Measurements from ENCODE around the gene CHRNA5. TPM values are rescaled to one million over a fixed set of nuclear protein-coding genes. Genes with fewer than 3 reads are reported as not detected.
A peak's percentile ranks its signal among the peaks of the same experiment; 100 is the strongest.

The CHRNA5 gene
- total and polyA plus RNA-seq, 7 experiments from 2014 or later, result 0.10 to 3.4 (median 0.62) TPM; not detected in 2

DNA sequence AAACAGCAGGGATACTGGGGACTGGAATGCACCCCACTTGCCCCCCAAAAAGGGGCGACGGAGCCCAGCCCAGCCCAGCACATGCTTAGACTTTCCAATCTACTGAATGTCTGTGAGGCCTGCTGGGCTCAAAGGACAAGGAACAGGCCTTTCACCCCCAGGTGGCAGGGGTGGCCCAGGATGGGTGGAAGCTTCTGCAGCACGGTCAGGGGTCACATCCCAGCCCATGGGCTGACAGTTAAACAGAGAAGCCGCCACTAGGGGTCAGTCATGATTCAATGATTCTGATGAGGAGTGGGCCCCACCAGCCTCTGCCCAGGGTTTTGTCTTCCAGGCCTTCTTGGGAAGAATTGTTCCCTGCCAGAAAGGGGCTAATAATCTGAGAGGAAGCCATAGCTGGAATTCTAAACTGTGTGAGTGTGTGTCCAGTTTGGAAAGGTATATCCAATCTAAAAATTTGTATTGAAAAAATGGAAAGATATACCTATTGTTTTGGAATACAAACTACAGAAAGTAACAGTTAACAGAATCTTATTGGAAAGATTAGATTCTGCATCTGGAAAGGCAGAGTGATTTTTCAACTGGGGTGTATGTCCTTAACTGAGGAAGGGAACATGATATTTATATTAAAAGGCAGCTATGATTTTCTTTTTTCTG is 73.5 kb downstream of the CHRNA5 start:
- Mint-ChIP-seq H3K4me1 (peaks cover 0 to 14% (median 9%) of the 10 kb centered on the region in 7 donors), H3K27ac (no peak overlapping the region), H3K9me3 (peaks cover 0 to 3% (median 0%) of the 10 kb centered on the region in 11 donors), H3K27me3 (peaks cover 15 to 31% (median 18%) of the 10 kb centered on the region in 5 donors), H3K4me3 (no peak overlapping the region), H3K36me3 (no peaks in the 10 kb centered on the region)
- Histone ChIP-seq H3K4me3 (ENCODE audit: low read length) (no peak overlapping the region), H3K27me3 (ENCODE audit: control insufficient read depth in 2 of 2, insufficient read depth in 2 of 2, low read length in 2 of 2) (peaks cover 0 to 3% of the 10 kb centered on the region in 2 donors), H3K36me3 (ENCODE audit: control insufficient read depth in 2 of 3, insufficient read depth in 3 of 3, low read length in 3 of 3) (no peaks in the 10 kb centered on the region), H3K27ac (ENCODE audit: low read depth, low read length) (no peak overlapping the region), H3K9me3 (ENCODE audit: control insufficient read depth in 2 of 3, low read length in 3 of 3) (no peaks in the 10 kb centered on the region), H3K4me1 (ENCODE audit: control insufficient read depth in 2 of 2, insufficient read depth in 2 of 2, low read length in 2 of 2) (no peaks in the 10 kb centered on the region)
- intact Hi-C loops (cut with micrococcal nuclease), result loop anchor here in 1 of 2 donors (1.0 kb wide), 1 partner anchor 71 kb away; no protein-coding TSS in a partner anchor
- ChIA-PET POLR2A (no interaction called here), CTCF (interaction anchor here (0.7 to 1.6 kb wide), 4 partner anchors 68 to 539 kb away, joined by 3 to 7 read pairs (median 4); no protein-coding TSS in a partner anchor)
- DNase-seq, result peak in 5 of 9 donors; percentile 22 to 45 (median 35)
- peak; percentile 45 for ATAC-seq

DNA sequence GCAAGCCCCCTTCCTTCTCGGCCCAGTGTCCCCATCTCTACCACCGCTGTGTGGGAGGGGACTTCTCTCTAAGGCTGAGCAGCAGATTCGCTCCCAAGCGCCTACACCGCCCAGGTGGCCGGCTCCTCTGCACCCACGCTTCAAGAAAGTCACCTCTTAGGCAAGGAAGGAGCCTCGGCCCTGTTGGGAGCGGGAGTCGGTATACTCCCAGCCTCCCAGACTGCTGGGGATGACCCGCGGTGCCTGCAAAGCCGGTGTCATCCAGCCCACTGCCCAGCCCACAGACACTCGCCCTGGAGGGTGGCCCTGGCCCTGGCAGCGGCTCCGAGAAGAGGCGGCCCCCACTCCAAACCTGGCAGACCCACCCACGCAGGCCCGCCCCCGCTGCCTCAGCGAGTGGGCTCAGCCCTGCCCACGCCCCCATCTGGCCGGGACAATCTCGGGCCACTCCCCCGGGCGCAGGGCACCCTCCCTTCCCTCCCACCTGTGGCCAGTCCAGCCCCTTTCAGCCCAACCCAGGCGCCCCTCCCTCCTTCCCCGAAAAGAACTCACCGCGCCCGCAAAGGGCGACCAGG is 75.3 kb downstream of the CHRNA5 start:
- ATAC-seq (peak; percentile 10), DNase-seq (no peak)
- Histone ChIP-seq H3K9me3 (ENCODE audit: control insufficient read depth in 2 of 3, low read length in 3 of 3) (no peaks in the 10 kb centered on the region), H3K36me3 (ENCODE audit: control insufficient read depth in 2 of 3, insufficient read depth in 3 of 3, low read length in 3 of 3) (no peaks in the 10 kb centered on the region), H3K4me1 (ENCODE audit: control insufficient read depth in 2 of 2, insufficient read depth in 2 of 2, low read length in 2 of 2) (no peaks in the 10 kb centered on the region), H3K4me3 (ENCODE audit: low read length) (peak overlapping the region; percentile 9), H3K27ac (ENCODE audit: low read depth, low read length) (no peak overlapping the region), H3K27me3 (ENCODE audit: control insufficient read depth in 2 of 2, insufficient read depth in 2 of 2, low read length in 2 of 2) (peaks cover 0 to 3% of the 10 kb centered on the region in 2 donors)
- POLR2A ChIA-PET, result no interaction called here
- H3K27me3 Mint-ChIP-seq, result peaks cover 15 to 29% (median 21%) of the 10 kb centered on the region in 5 donors
- H3K27ac Mint-ChIP-seq, result no peak overlapping the region
- CTCF ChIA-PET, result interaction anchor here (1.6 kb wide), 1 partner anchor 66 kb away, joined by 7 read pairs; no protein-coding TSS in a partner anchor
- peak overlapping the region in 9 of 10 donors; percentile 50 to 79 (median 57) for H3K4me3 Mint-ChIP-seq
- H3K36me3 Mint-ChIP-seq, result no peaks in the 10 kb centered on the region
- H3K4me1 Mint-ChIP-seq, result peaks cover 0 to 14% (median 9%) of the 10 kb centered on the region in 7 donors
- intact Hi-C loops (cut with micrococcal nuclease), result loop anchor here in 1 of 2 donors (1.0 kb wide), 1 partner anchor 69 kb away; no protein-coding TSS in a partner anchor
- H3K9me3 Mint-ChIP-seq, result no peaks in the 10 kb centered on the region

DNA sequence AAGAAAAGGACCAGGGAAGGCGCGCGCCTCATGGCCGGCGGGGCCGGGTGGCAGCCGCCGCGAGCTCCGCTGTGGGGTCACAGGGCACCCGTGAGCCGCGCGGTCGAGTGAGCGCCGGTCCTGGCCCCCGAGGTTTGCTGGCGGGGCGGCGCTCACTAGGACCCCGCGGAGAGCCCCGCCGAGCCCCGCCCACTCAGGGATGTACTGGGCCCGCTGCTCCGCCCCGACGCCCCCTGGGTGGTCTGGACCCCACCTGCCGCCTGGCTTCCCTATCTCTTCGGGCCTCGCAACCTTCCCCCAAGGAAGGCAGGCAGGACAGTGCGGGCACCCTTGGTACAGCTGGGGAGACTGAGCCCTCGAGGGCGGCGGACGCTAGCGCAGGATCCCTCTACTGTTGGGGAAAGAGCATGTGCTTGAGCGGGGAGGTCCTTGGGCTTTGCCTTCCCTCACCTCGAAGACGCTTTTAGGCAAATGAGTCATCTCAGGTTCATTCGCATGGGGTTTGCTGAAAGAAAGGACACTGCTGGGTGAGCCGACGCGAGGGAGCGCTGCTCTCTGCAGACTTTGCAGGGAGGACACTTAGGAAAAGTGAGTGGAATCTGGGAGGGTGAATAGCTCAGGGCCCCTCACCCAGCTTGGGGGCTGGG is 75.9 kb downstream of the CHRNA5 start, which contains the start of gene CHRNB4:
TSS of gene CHRNB4 (minus strand) at position 109 of the 647 bp plus-strand sequence. CDS start at position 32, 77 bp downstream.
- Mint-ChIP-seq H3K4me1 (peaks cover 0 to 14% (median 9%) of the 10 kb centered on the region in 7 donors), H3K27ac (peak within 1 kb of the TSS in 1 of 9 donors; percentile 31), H3K9me3 (no peaks in the 10 kb centered on the region), H3K4me3 (peak within 1 kb of the TSS; percentile 54 to 83 (median 72)), H3K27me3 (peaks cover 15 to 29% (median 25%) of the 10 kb centered on the region in 5 donors), H3K36me3 (no peaks in the 10 kb centered on the region)
- no peaks in the 10 kb centered on the region for H3K4me1 ChIP-seq (ENCODE audit: control insufficient read depth in 2 of 2, insufficient read depth in 2 of 2, low read length in 2 of 2)
- DNase-seq (peak in 1 of 9 donors; percentile 24), ATAC-seq (peak; percentile 48)
- intact Hi-C loops (cut with micrococcal nuclease), result no loop called here
- no peaks in the 10 kb centered on the region for H3K36me3 ChIP-seq (ENCODE audit: control insufficient read depth in 2 of 3, insufficient read depth in 3 of 3, low read length in 3 of 3)
- H3K9me3 ChIP-seq (ENCODE audit: control insufficient read depth in 2 of 3, low read length in 3 of 3), result no peaks in the 10 kb centered on the region
- ChIA-PET CTCF (no interaction called here), POLR2A (no interaction called here)
- H3K4me3 ChIP-seq (ENCODE audit: low read length), result peak within 1 kb of the TSS; percentile 9
- no peak within 1 kb of the TSS for H3K27ac ChIP-seq (ENCODE audit: low read depth, low read length)
- H3K27me3 ChIP-seq (ENCODE audit: control insufficient read depth in 2 of 2, insufficient read depth in 2 of 2, low read length in 2 of 2), result peaks cover 0 to 3% of the 10 kb centered on the region in 2 donors

GRCh38 chr15:78641749-78642275 is 76.5 kb downstream of the CHRNA5 start:
- no peak overlapping the region for H3K27ac ChIP-seq (ENCODE audit: low read depth, low read length)
- peaks cover 15 to 29% (median 23%) of the 10 kb centered on the region in 5 donors for H3K27me3 Mint-ChIP-seq
- ChIA-PET POLR2A (no interaction called here), CTCF (no interaction called here)
- ATAC-seq (no peak), DNase-seq (no peak)
- H3K27ac Mint-ChIP-seq, result peak overlapping the region in 1 of 9 donors; percentile 31
- H3K4me1 Mint-ChIP-seq, result peaks cover 0 to 14% (median 9%) of the 10 kb centered on the region in 7 donors
- no peaks in the 10 kb centered on the region for H3K36me3 Mint-ChIP-seq
- intact Hi-C loops (cut with micrococcal nuclease), result no loop called here
- no peaks in the 10 kb centered on the region for H3K9me3 Mint-ChIP-seq
- peaks cover 0 to 3% of the 10 kb centered on the region in 2 donors for H3K27me3 ChIP-seq (ENCODE audit: control insufficient read depth in 2 of 2, insufficient read depth in 2 of 2, low read length in 2 of 2)
- H3K4me3 ChIP-seq (ENCODE audit: low read length), result no peak overlapping the region
- no peaks in the 10 kb centered on the region for H3K36me3 ChIP-seq (ENCODE audit: control insufficient read depth in 2 of 3, insufficient read depth in 3 of 3, low read length in 3 of 3)
- H3K4me3 Mint-ChIP-seq, result peak overlapping the region; percentile 29 to 83 (median 72)
- no peaks in the 10 kb centered on the region for H3K4me1 ChIP-seq (ENCODE audit: control insufficient read depth in 2 of 2, insufficient read depth in 2 of 2, low read length in 2 of 2)
- no peaks in the 10 kb centered on the region for H3K9me3 ChIP-seq (ENCODE audit: control insufficient read depth in 2 of 3, low read length in 3 of 3)

DNA sequence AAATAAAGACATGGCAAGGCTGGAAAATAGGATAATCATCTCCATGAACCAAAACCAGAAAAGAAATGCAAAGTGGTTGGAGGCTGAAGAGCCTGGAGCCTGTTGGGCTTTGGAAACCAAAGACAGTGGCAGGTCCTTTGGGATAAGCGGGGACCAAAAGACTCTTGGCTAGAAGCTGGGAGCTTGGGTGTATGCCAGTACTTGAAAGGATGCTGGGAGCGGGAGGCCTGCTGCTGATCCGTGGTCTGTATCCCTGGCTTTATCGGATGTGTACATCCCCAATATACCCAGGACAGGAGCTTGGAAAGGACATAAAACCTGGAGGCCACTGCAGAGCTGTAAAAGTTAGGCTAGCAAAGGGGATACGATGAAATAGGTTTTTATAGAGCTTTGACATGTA is 77.0 kb downstream of the CHRNA5 start:
- Mint-ChIP-seq H3K36me3 (no peaks in the 10 kb centered on the region), H3K27me3 (peaks cover 15 to 28% (median 21%) of the 10 kb centered on the region in 5 donors), H3K9me3 (no peaks in the 10 kb centered on the region), H3K27ac (peak overlapping the region in 1 of 9 donors; percentile 31), H3K4me1 (peaks cover 0 to 14% (median 9%) of the 10 kb centered on the region in 7 donors), H3K4me3 (peak overlapping the region in 3 of 10 donors; percentile 57 to 73 (median 71))
- Histone ChIP-seq H3K4me3 (ENCODE audit: low read length) (no peak overlapping the region), H3K4me1 (ENCODE audit: control insufficient read depth in 2 of 2, insufficient read depth in 2 of 2, low read length in 2 of 2) (no peaks in the 10 kb centered on the region), H3K9me3 (ENCODE audit: control insufficient read depth in 2 of 3, low read length in 3 of 3) (no peaks in the 10 kb centered on the region), H3K36me3 (ENCODE audit: control insufficient read depth in 2 of 3, insufficient read depth in 3 of 3, low read length in 3 of 3) (no peaks in the 10 kb centered on the region), H3K27ac (ENCODE audit: low read depth, low read length) (no peak overlapping the region), H3K27me3 (ENCODE audit: control insufficient read depth in 2 of 2, insufficient read depth in 2 of 2, low read length in 2 of 2) (peaks cover 0 to 3% of the 10 kb centered on the region in 2 donors)
- CTCF ChIA-PET, result no interaction called here
- DNase-seq, result no peak
- no peak for ATAC-seq
- POLR2A ChIA-PET, result no interaction called here
- intact Hi-C loops (cut with micrococcal nuclease), result no loop called here

Data from naive thymus-derived CD4-positive, alpha-beta T cell (primary cell).